ENCODE results near the gene TBC1D22A. TPM values are rescaled to one million over a fixed set of nuclear protein-coding genes. Genes with fewer than 3 reads are reported as not detected.

The TBC1D22A gene
- total and polyA plus RNA-seq, 10 of the 15 experiments (the other 5 are each of a cell fraction or from before 2014, with no cell fraction given): 0.63 to 44.7 (median 27.4) TPM

GRCh38 chr22:47021371-47022074 lies 259.1 kb downstream of the TBC1D22A start:
- WGBS (ENCODE audit: insufficient coverage, insufficient replicate concordance, low lambda C conversion rate, missing lambda C conversion rate): 100% methylated on average over 6 of the region's 7 CpGs
- ChIA-PET SMC1A (ENCODE audit: uncharacterized antibody, unreplicated experiment) (no interaction called here), RAD21 (ENCODE audit: unreplicated experiment) (no interaction called here), POLR2A (no interaction called here), CTCF (no interaction called here)
- in situ Hi-C loops (cut with MboI): loop anchor here (10.0 kb wide), 1 partner anchor 63 kb away; no protein-coding TSS in a partner anchor
- Histone ChIP-seq H3K9ac (ENCODE audit: control insufficient read depth, insufficient read depth, low read length) (no peak overlapping the region), H3K4me2 (ENCODE audit: control insufficient read depth, insufficient read depth) (no peak overlapping the region), H2AFZ (ENCODE audit: control insufficient read depth, low read depth, low read length) (no peak overlapping the region), H3K27ac (ENCODE audit: control insufficient read depth, insufficient read depth) (no peak overlapping the region), H3K9me3 (replicated peaks; ENCODE audit: control insufficient read depth, insufficient read depth, low read length) (peaks cover 22% of the 10 kb centered on the region; the same call in 2 of the 3 replicates), H3K79me2 (ENCODE audit: control insufficient read depth, insufficient read depth, low read length) (no peaks in the 10 kb centered on the region; the same call in 1 of the 2 replicates), H3K4me3 (no peak overlapping the region), H4K20me1 (ENCODE audit: control insufficient read depth, insufficient read depth) (no peaks in the 10 kb centered on the region), H3K27me3 (replicated peaks in 1 of 2; ENCODE audit: control insufficient read depth in 2 of 2, insufficient read depth in 2 of 2, low read length in 1 of 2) (no peaks in the 10 kb centered on the region), H3K36me3 (ENCODE audit: control insufficient read depth in 2 of 2, insufficient read depth in 2 of 2, low read length in 1 of 2) (peaks cover 0 to 3% of the 10 kb centered on the region in 2 experiments; a peak in 3 of 4 replicates), H3K4me1 (ENCODE audit: control insufficient read depth, insufficient read depth, low read length) (no peaks in the 10 kb centered on the region)
- no TSS peak for BruUV-seq (replicated peaks)
- no peak for FAIRE-seq
- no peak for ATAC-seq
- no peak for DNase-seq (ENCODE audit: low read depth, low spot score)
- intact Hi-C loops (cut with micrococcal nuclease; ENCODE audit: unreplicated experiment): no loop called here
- TF ChIP-seq RFX5 (IDR thresholded peaks at IDR 0.05; ENCODE audit: low read depth, low read length): no peak
- no peak for TF ChIP-seq EP300 (IDR thresholded peaks at IDR 0.05; ENCODE audit: borderline replicate concordance in 1 of 2, control insufficient read depth in 1 of 2, low read depth in 2 of 2, low read length in 2 of 2)
- no peak for TF ChIP-seq GABPA (IDR thresholded peaks at IDR 0.05; ENCODE audit: low read depth)
- TF ChIP-seq, protein P1, sequence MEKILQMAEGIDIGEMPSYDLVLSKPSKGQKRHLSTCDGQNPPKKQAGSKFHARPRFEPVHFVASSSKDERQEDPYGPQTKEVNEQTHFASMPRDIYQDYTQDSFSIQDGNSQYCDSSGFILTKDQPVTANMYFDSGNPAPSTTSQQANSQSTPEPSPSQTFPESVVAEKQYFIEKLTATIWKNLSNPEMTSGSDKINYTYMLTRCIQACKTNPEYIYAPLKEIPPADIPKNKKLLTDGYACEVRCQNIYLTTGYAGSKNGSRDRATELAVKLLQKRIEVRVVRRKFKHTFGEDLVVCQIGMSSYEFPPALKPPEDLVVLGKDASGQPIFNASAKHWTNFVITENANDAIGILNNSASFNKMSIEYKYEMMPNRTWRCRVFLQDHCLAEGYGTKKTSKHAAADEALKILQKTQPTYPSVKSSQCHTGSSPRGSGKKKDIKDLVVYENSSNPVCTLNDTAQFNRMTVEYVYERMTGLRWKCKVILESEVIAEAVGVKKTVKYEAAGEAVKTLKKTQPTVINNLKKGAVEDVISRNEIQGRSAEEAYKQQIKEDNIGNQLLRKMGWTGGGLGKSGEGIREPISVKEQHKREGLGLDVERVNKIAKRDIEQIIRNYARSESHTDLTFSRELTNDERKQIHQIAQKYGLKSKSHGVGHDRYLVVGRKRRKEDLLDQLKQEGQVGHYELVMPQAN (conservative IDR thresholded peaks at IDR 0.05): no peak
- TF ChIP-seq HCFC1 (IDR thresholded peaks at IDR 0.05; ENCODE audit: low read length): no peak
- TF ChIP-seq ZNF24 (IDR thresholded peaks at IDR 0.05): no peak
- TF ChIP-seq NBN (IDR thresholded peaks at IDR 0.05): no peak
- TF ChIP-seq, protein P2, sequence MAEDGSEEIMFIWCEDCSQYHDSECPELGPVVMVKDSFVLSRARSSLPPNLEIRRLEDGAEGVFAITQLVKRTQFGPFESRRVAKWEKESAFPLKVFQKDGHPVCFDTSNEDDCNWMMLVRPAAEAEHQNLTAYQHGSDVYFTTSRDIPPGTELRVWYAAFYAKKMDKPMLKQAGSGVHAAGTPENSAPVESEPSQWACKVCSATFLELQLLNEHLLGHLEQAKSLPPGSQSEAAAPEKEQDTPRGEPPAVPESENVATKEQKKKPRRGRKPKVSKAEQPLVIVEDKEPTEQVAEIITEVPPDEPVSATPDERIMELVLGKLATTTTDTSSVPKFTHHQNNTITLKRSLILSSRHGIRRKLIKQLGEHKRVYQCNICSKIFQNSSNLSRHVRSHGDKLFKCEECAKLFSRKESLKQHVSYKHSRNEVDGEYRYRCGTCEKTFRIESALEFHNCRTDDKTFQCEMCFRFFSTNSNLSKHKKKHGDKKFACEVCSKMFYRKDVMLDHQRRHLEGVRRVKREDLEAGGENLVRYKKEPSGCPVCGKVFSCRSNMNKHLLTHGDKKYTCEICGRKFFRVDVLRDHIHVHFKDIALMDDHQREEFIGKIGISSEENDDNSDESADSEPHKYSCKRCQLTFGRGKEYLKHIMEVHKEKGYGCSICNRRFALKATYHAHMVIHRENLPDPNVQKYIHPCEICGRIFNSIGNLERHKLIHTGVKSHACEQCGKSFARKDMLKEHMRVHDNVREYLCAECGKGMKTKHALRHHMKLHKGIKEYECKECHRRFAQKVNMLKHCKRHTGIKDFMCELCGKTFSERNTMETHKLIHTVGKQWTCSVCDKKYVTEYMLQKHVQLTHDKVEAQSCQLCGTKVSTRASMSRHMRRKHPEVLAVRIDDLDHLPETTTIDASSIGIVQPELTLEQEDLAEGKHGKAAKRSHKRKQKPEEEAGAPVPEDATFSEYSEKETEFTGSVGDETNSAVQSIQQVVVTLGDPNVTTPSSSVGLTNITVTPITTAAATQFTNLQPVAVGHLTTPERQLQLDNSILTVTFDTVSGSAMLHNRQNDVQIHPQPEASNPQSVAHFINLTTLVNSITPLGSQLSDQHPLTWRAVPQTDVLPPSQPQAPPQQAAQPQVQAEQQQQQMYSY (CRISPR knock-in tag; IDR thresholded peaks at IDR 0.05): no peak
- no peak for TF ChIP-seq POLR2A (IDR thresholded peaks at IDR 0.05; ENCODE audit: low read depth, low read length)
- no peak for TF ChIP-seq KAT2A (conservative IDR thresholded peaks at IDR 0.05; ENCODE audit: control insufficient read depth, low read depth, low read length)
- no peak for TF ChIP-seq TCF12 (IDR thresholded peaks at IDR 0.05; ENCODE audit: low read depth, low read length)
- no peak for TF ChIP-seq RELA (IDR thresholded peaks at IDR 0.05; ENCODE audit: borderline replicate concordance, partially characterized antibody)
- TF ChIP-seq, protein P3, sequence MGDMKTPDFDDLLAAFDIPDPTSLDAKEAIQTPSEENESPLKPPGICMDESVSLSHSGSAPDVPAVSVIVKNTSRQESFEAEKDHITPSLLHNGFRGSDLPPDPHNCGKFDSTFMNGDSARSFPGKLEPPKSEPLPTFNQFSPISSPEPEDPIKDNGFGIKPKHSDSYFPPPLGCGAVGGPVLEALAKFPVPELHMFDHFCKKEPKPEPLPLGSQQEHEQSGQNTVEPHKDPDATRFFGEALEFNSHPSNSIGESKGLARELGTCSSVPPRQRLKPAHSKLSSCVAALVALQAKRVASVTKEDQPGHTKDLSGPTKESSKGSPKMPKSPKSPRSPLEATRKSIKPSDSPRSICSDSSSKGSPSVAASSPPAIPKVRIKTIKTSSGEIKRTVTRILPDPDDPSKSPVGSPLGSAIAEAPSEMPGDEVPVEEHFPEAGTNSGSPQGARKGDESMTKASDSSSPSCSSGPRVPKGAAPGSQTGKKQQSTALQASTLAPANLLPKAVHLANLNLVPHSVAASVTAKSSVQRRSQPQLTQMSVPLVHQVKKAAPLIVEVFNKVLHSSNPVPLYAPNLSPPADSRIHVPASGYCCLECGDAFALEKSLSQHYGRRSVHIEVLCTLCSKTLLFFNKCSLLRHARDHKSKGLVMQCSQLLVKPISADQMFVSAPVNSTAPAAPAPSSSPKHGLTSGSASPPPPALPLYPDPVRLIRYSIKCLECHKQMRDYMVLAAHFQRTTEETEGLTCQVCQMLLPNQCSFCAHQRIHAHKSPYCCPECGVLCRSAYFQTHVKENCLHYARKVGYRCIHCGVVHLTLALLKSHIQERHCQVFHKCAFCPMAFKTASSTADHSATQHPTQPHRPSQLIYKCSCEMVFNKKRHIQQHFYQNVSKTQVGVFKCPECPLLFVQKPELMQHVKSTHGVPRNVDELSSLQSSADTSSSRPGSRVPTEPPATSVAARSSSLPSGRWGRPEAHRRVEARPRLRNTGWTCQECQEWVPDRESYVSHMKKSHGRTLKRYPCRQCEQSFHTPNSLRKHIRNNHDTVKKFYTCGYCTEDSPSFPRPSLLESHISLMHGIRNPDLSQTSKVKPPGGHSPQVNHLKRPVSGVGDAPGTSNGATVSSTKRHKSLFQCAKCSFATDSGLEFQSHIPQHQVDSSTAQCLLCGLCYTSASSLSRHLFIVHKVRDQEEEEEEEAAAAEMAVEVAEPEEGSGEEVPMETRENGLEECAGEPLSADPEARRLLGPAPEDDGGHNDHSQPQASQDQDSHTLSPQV (IDR thresholded peaks at IDR 0.05): no peak
- no peak for TF ChIP-seq TCF7 (IDR thresholded peaks at IDR 0.05; ENCODE audit: borderline replicate concordance)

All from GM12878 (cell line).